SH-SY5Y (cell line): ENCODE results near the gene LNX1.

Source experiments
- GATA2 ChIP-seq: IDR thresholded peaks from 2 replicates; pipeline ENCODE4 v1.6.1; 2011; ENCODE audit warnings: mild to moderate bottlenecking, low read depth, low read length
- GATA3 ChIP-seq: IDR thresholded peaks from 2 replicates; pipeline ENCODE4 v1.6.1; 2011; ENCODE audit warnings: low read depth, mild to moderate bottlenecking, low read length, moderate library complexity

DNA sequence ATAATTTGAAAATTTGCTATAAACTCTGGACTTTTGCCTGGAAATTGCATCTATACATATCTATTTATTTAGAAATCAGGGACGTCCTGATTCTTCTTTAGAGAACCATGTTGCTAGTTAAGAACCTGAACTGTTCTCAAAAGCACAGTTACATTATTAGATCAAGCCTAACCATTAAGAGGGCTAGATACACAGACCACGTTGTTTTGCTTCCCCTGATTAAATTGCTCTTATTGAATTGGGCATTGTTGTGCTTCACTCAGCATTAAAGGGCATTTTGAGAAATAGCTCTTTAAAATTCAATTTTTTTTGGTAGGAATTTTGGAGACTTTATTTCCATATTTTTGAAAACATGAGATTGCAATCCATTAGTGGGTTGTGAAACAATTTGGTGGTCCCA is 169.5 kb downstream of the LNX1 start:
- TF ChIP-seq GATA2 (no peak), GATA3 (no peak)
